Subcutaneous abdominal adipose tissue (tissue), 5 donors: ENCODE data around the gene ARHGEF6.
"Not testable (repeated sequence)": the region's sequence is repeated elsewhere in the genome, so short reads cannot be mapped to it uniquely, and the experiment has no call there.

ENCODE experiments used
- H3K27ac ChIP-seq: one replicate; pipeline ENCODE4 v1.7.0; 2013; ENCODE audit warnings: low read depth, mild to moderate bottlenecking, inconsistent platforms, low read length, moderate library complexity
- H3K27me3 ChIP-seq, 5 donors: one replicate each; pipeline ENCODE4 v1.7.0; 2013; ENCODE audit warnings: low read length in 5 of 5, inconsistent platforms in 1 of 5; ENCODE audit not compliant: control insufficient read depth in 5 of 5, insufficient read depth in 4 of 5
- H3K36me3 ChIP-seq, 5 donors: one replicate each; pipeline ENCODE4 v1.7.0; 2013; ENCODE audit warnings: low read length in 5 of 5; ENCODE audit not compliant: control insufficient read depth in 5 of 5, insufficient read depth in 5 of 5
- H3K4me1 ChIP-seq, 5 donors: one replicate each; pipeline ENCODE4 v1.7.0; 2013; ENCODE audit warnings: low read length in 5 of 5, mild to moderate bottlenecking in 3 of 5, moderate library complexity in 1 of 5; ENCODE audit not compliant: control insufficient read depth in 5 of 5, insufficient read depth in 5 of 5
- H3K4me3 ChIP-seq, 5 donors: one replicate each; pipeline ENCODE4 v1.7.0; 2013; ENCODE audit warnings: low read length in 5 of 5, low read depth in 1 of 5
- H3K9ac ChIP-seq, 5 donors: one replicate each; pipeline ENCODE4 v1.7.0; 2013; ENCODE audit warnings: low read length in 5 of 5, mild to moderate bottlenecking in 4 of 5, moderate library complexity in 3 of 5
- H3K9me3 ChIP-seq, 5 donors: one replicate each; pipeline ENCODE4 v1.7.0; 2013; ENCODE audit warnings: low read length in 5 of 5; ENCODE audit not compliant: control insufficient read depth in 5 of 5
- donor health status: healthy.
- donor health status: healthy.
- donor health status: healthy.
- donor health status: healthy.
- donor health status: healthy.

ARHGEF6 gene

GRCh38 chrX:136814847-136815750 is 34.4 kb upstream of the ARHGEF6 start:
- no peaks in the 10 kb centered on the region for H3K9me3 ChIP-seq
- peaks cover 0 to 6% (median 2%) of the 10 kb centered on the region in 5 donors for H3K36me3 ChIP-seq
- H3K4me1 ChIP-seq = peaks cover 0 to 3% (median 0%) of the 10 kb centered on the region in 5 donors
- H3K27ac ChIP-seq = no peak overlapping the region
- H3K9ac ChIP-seq = no peak overlapping the region
- H3K4me3 ChIP-seq = no peak overlapping the region
- H3K27me3 ChIP-seq = no peaks in the 10 kb centered on the region

GRCh38 chrX:136812286-136812685 is 31.6 kb upstream of the ARHGEF6 start:
- peak overlapping the region; percentile 35 for H3K27ac ChIP-seq
- H3K4me3 ChIP-seq = no peak overlapping the region
- no peaks in the 10 kb centered on the region for H3K27me3 ChIP-seq
- H3K4me1 ChIP-seq = peaks cover 0 to 3% (median 0%) of the 10 kb centered on the region in 5 donors
- H3K9me3 ChIP-seq = no peaks in the 10 kb centered on the region
- H3K9ac ChIP-seq = no peak overlapping the region
- H3K36me3 ChIP-seq = no peaks in the 10 kb centered on the region

- no peaks in the 10 kb centered on the region for H3K9me3 ChIP-seq
- no peak overlapping the region for H3K9ac ChIP-seq
- no peak overlapping the region for H3K27ac ChIP-seq
- H3K36me3 ChIP-seq = no peaks in the 10 kb centered on the region
- H3K4me1 ChIP-seq = peaks cover 0 to 3% (median 0%) of the 10 kb centered on the region in 5 donors
- no peak overlapping the region for H3K4me3 ChIP-seq
- peaks cover 0 to 2% (median 0%) of the 10 kb centered on the region in 5 donors for H3K27me3 ChIP-seq
These were observed 29.8 kb upstream of the ARHGEF6 start for GRCh38 chrX:136810493-136810892.

- Histone ChIP-seq H3K27ac (no peak overlapping the region), H3K36me3 (no peaks in the 10 kb centered on the region), H3K9ac (no peak overlapping the region), H3K4me1 (peaks cover 0 to 1% (median 0%) of the 10 kb centered on the region in 5 donors), H3K4me3 (no peak overlapping the region), H3K9me3 (no peaks in the 10 kb centered on the region), H3K27me3 (peaks cover 0 to 2% (median 0%) of the 10 kb centered on the region in 5 donors)
These were observed 26.2 kb upstream of the ARHGEF6 start for GRCh38 chrX:136806891-136807410.

GRCh38 chrX:136802515-136802914 is 21.8 kb upstream of the ARHGEF6 start:
- Histone ChIP-seq H3K9ac (no peak overlapping the region), H3K4me3 (no peak overlapping the region), H3K4me1 (no peaks in the 10 kb centered on the region), H3K9me3 (no peaks in the 10 kb centered on the region), H3K27me3 (peaks cover 0 to 2% (median 0%) of the 10 kb centered on the region in 5 donors), H3K27ac (no peak overlapping the region), H3K36me3 (no peaks in the 10 kb centered on the region)

GRCh38 chrX:136797787-136798186 is 17.1 kb upstream of the ARHGEF6 start:
- Histone ChIP-seq H3K4me3 (no peak overlapping the region), H3K4me1 (no peaks in the 10 kb centered on the region), H3K36me3 (no peaks in the 10 kb centered on the region), H3K27ac (no peak overlapping the region), H3K9ac (no peak overlapping the region), H3K9me3 (no peaks in the 10 kb centered on the region), H3K27me3 (no peaks in the 10 kb centered on the region)

- H3K4me3 ChIP-seq, H3K27ac ChIP-seq, H3K9me3 ChIP-seq, H3K36me3 ChIP-seq, H3K4me1 ChIP-seq, H3K27me3 ChIP-seq, H3K9ac ChIP-seq: not testable (repeated sequence)
These were observed 14.4 kb upstream of the ARHGEF6 start for GRCh38 chrX:136795132-136795531.

- H3K4me1 ChIP-seq, H3K27me3 ChIP-seq, H3K27ac ChIP-seq, H3K9ac ChIP-seq, H3K36me3 ChIP-seq, H3K9me3 ChIP-seq, H3K4me3 ChIP-seq: not testable (repeated sequence)
These were observed 13.9 kb upstream of the ARHGEF6 start for GRCh38 chrX:136794660-136795059.

- Histone ChIP-seq H3K9me3 (no peaks in the 10 kb centered on the region), H3K4me3 (no peak overlapping the region), H3K27ac (no peak overlapping the region), H3K27me3 (no peaks in the 10 kb centered on the region), H3K9ac (no peak overlapping the region), H3K4me1 (no peaks in the 10 kb centered on the region), H3K36me3 (no peaks in the 10 kb centered on the region)
These were observed 13.3 kb upstream of the ARHGEF6 start for GRCh38 chrX:136794080-136794479.

GRCh38 chrX:136789856-136790255 is 9.1 kb upstream of the ARHGEF6 start:
- no peak overlapping the region for H3K27ac ChIP-seq
- no peaks in the 10 kb centered on the region for H3K9me3 ChIP-seq
- no peak overlapping the region for H3K9ac ChIP-seq
- no peaks in the 10 kb centered on the region for H3K36me3 ChIP-seq
- H3K27me3 ChIP-seq = no peaks in the 10 kb centered on the region
- H3K4me3 ChIP-seq = no peak overlapping the region
- no peaks in the 10 kb centered on the region for H3K4me1 ChIP-seq
